ENCODE measurements around the gene SEPTIN5. TPM values are rescaled to one million over a fixed set of nuclear protein-coding genes. Genes with fewer than 3 reads are reported as not detected.

SEPTIN5 gene
- total and polyA plus RNA-seq, 12 donors: 3.7 to 73.4 (median 14.9) TPM

- DNase-seq: no peak
- H3K4me1 ChIP-seq (replicated peaks in 1 of 2): no peaks in the 10 kb centered on the region
- no peaks in the 10 kb centered on the region for H3K9me3 ChIP-seq (replicated peaks in 1 of 3)
- intact Hi-C loops (cut with DNase I): no loop called here
- H3K4me3 ChIP-seq: no peak overlapping the region
- TF ChIP-seq CTCF (IDR thresholded peaks at IDR 0.05) (no peak), POLR2A (IDR thresholded peaks at IDR 0.05) (no peak)
- no peak overlapping the region for H3K27ac ChIP-seq
- no peaks in the 10 kb centered on the region for H3K36me3 ChIP-seq (replicated peaks in 1 of 2)
- WGBS, 4 donors: 66 to 73% (median 72%) methylated on average over 3 to 4 of the region's 4 CpGs
- no peaks in the 10 kb centered on the region for H3K27me3 ChIP-seq
These were observed 33.8 kb downstream of the SEPTIN5 start for GRCh38 chr22:19748139-19748538.

GRCh38 chr22:19748991-19749664, 34.8 kb downstream of the SEPTIN5 start:
- intact Hi-C loops (cut with DNase I): no loop called here
- no peaks in the 10 kb centered on the region for H3K36me3 ChIP-seq (replicated peaks in 1 of 2)
- peaks cover 7% of the 10 kb centered on the region for H3K27me3 ChIP-seq

GRCh38 chr22:19749876-19750275, 35.6 kb downstream of the SEPTIN5 start:
- Histone ChIP-seq H3K4me1 (replicated peaks in 1 of 2) (no peaks in the 10 kb centered on the region), H3K4me3 (no peak overlapping the region), H3K36me3 (replicated peaks in 1 of 2) (no peaks in the 10 kb centered on the region), H3K9me3 (replicated peaks in 1 of 3) (no peaks in the 10 kb centered on the region), H3K27me3 (peaks cover 14% of the 10 kb centered on the region), H3K27ac (no peak overlapping the region)
- WGBS, 4 donors: 73 to 95% (median 83%) methylated on average over 4 to 12 of the region's 12 CpGs
- intact Hi-C loops (cut with DNase I): no loop called here
- no peak for DNase-seq
- TF ChIP-seq POLR2A (IDR thresholded peaks at IDR 0.05): no peak
- no peak for TF ChIP-seq CTCF (IDR thresholded peaks at IDR 0.05)

More at GRCh38 chr22:19748991-19749664, 34.8 kb downstream of the SEPTIN5 start:
- no peak for DNase-seq
- 70 to 80% (median 75%) methylated on average over 11 to 15 of the region's 15 CpGs for WGBS, 4 donors
- Histone ChIP-seq H3K9me3 (replicated peaks in 1 of 3) (no peaks in the 10 kb centered on the region), H3K27ac (no peak overlapping the region), H3K4me3 (no peak overlapping the region), H3K4me1 (replicated peaks in 1 of 2) (no peaks in the 10 kb centered on the region)
- no peak for TF ChIP-seq CTCF (IDR thresholded peaks at IDR 0.05)
- TF ChIP-seq POLR2A (IDR thresholded peaks at IDR 0.05): no peak

GRCh38 chr22:19750507-19751490, 36.5 kb downstream of the SEPTIN5 start:
- WGBS, 4 donors: 71 to 79% (median 76%) methylated on average over 12 to 27 of the region's 27 CpGs
- DNase-seq: no peak
- Histone ChIP-seq H3K36me3 (replicated peaks in 1 of 2) (no peaks in the 10 kb centered on the region), H3K27ac (no peak overlapping the region), H3K9me3 (replicated peaks in 1 of 3) (no peaks in the 10 kb centered on the region), H3K27me3 (peaks cover 23% of the 10 kb centered on the region), H3K4me3 (no peak overlapping the region), H3K4me1 (replicated peaks in 1 of 2) (no peaks in the 10 kb centered on the region)
- TF ChIP-seq POLR2A (IDR thresholded peaks at IDR 0.05) (no peak), CTCF (IDR thresholded peaks at IDR 0.05) (no peak)
- intact Hi-C loops (cut with DNase I): no loop called here
